Effector memory CD4-positive, alpha-beta T cell (primary cell): ENCODE measurements around the gene IL1RAPL1.

ENCODE experiments used
- DNase-seq, 3 donors: peaks; one replicate each; pipeline ENCODE4 v3.0.0-alpha.2; 2020
- H3K27ac ChIP-seq: 2 replicates; pipeline ENCODE4 v1.7.0; 2013; ENCODE audit warnings: mild to moderate bottlenecking, low read length, moderate library complexity; ENCODE audit not compliant: insufficient read depth, poor library complexity, severe bottlenecking
- H3K27me3 ChIP-seq: replicated peaks from 2 replicates; pipeline ENCODE4 v1.7.0; 2013; ENCODE audit warnings: mild to moderate bottlenecking, low read length; ENCODE audit not compliant: insufficient read depth, control insufficient read depth, poor library complexity, severe bottlenecking
- H3K36me3 ChIP-seq: 2 replicates; pipeline ENCODE4 v1.7.0; 2013; ENCODE audit warnings: mild to moderate bottlenecking, low read length, moderate library complexity; ENCODE audit not compliant: control insufficient read depth, insufficient read depth
- H3K4me1 ChIP-seq: 2 replicates; pipeline ENCODE4 v1.7.0; 2013; ENCODE audit warnings: low read length, mild to moderate bottlenecking; ENCODE audit not compliant: control insufficient read depth, insufficient read depth, poor library complexity, severe bottlenecking
- H3K4me3 ChIP-seq: 2 replicates; pipeline ENCODE4 v1.7.0; 2013; ENCODE audit warnings: low read length, low read depth, mild to moderate bottlenecking; ENCODE audit not compliant: insufficient read depth, poor library complexity, severe bottlenecking
- H3K9me3 ChIP-seq: 2 replicates; pipeline ENCODE4 v1.7.0; 2013; ENCODE audit warnings: mild to moderate bottlenecking, low read length, moderate library complexity; ENCODE audit not compliant: control insufficient read depth

The IL1RAPL1 gene

GRCh38 chrX:29671421-29671820 lies 1084.2 kb downstream of the IL1RAPL1 start:
- no peak overlapping the region for H3K4me3 ChIP-seq
- no peak for DNase-seq

GRCh38 chrX:29687687-29688086 lies 1100.4 kb downstream of the IL1RAPL1 start:
- H3K27ac ChIP-seq = no peak overlapping the region
- H3K27me3 ChIP-seq = no peaks in the 10 kb centered on the region
- H3K9me3 ChIP-seq = no peaks in the 10 kb centered on the region
- no peak overlapping the region for H3K4me3 ChIP-seq
- no peak for DNase-seq
- H3K4me1 ChIP-seq = no peaks in the 10 kb centered on the region
- no peaks in the 10 kb centered on the region for H3K36me3 ChIP-seq

More at GRCh38 chrX:29671421-29671820, 1084.2 kb downstream of the IL1RAPL1 start:
- Histone ChIP-seq H3K36me3 (no peaks in the 10 kb centered on the region), H3K27ac (no peak overlapping the region), H3K27me3 (no peaks in the 10 kb centered on the region), H3K9me3 (no peaks in the 10 kb centered on the region), H3K4me1 (no peaks in the 10 kb centered on the region)

- Histone ChIP-seq H3K9me3 (no peaks in the 10 kb centered on the region), H3K36me3 (no peaks in the 10 kb centered on the region), H3K27me3 (no peaks in the 10 kb centered on the region), H3K27ac (no peak overlapping the region), H3K4me1 (no peaks in the 10 kb centered on the region), H3K4me3 (no peak overlapping the region)
- DNase-seq = no peak
Measured at GRCh38 chrX:29690061-29690460, 1102.8 kb downstream of the IL1RAPL1 start.

GRCh38 chrX:29691044-29691443 lies 1103.8 kb downstream of the IL1RAPL1 start:
- DNase-seq = no peak

GRCh38 chrX:29693912-29694311 lies 1106.7 kb downstream of the IL1RAPL1 start:
- H3K27ac ChIP-seq = no peak overlapping the region
- H3K9me3 ChIP-seq = no peaks in the 10 kb centered on the region
- H3K36me3 ChIP-seq = no peaks in the 10 kb centered on the region
- no peaks in the 10 kb centered on the region for H3K4me1 ChIP-seq
- H3K27me3 ChIP-seq = no peaks in the 10 kb centered on the region
- DNase-seq = no peak
- no peak overlapping the region for H3K4me3 ChIP-seq

More at GRCh38 chrX:29691044-29691443, 1103.8 kb downstream of the IL1RAPL1 start:
- H3K36me3 ChIP-seq = no peaks in the 10 kb centered on the region
- no peaks in the 10 kb centered on the region for H3K27me3 ChIP-seq
- no peaks in the 10 kb centered on the region for H3K4me1 ChIP-seq
- no peak overlapping the region for H3K27ac ChIP-seq
- no peaks in the 10 kb centered on the region for H3K9me3 ChIP-seq
- H3K4me3 ChIP-seq = no peak overlapping the region

GRCh38 chrX:29699239-29699638 lies 1112.0 kb downstream of the IL1RAPL1 start:
- no peaks in the 10 kb centered on the region for H3K9me3 ChIP-seq
- H3K36me3 ChIP-seq = no peaks in the 10 kb centered on the region

GRCh38 chrX:29707088-29707487 lies 1119.8 kb downstream of the IL1RAPL1 start:
- DNase-seq = no peak
- Histone ChIP-seq H3K27me3 (no peaks in the 10 kb centered on the region), H3K4me1 (no peaks in the 10 kb centered on the region), H3K9me3 (no peaks in the 10 kb centered on the region), H3K27ac (no peak overlapping the region), H3K4me3 (no peak overlapping the region), H3K36me3 (no peaks in the 10 kb centered on the region)

More at GRCh38 chrX:29699239-29699638, 1112.0 kb downstream of the IL1RAPL1 start:
- no peak overlapping the region for H3K27ac ChIP-seq
- H3K27me3 ChIP-seq = no peaks in the 10 kb centered on the region
- no peak for DNase-seq
- H3K4me3 ChIP-seq = no peak overlapping the region
- no peaks in the 10 kb centered on the region for H3K4me1 ChIP-seq

- H3K27me3 ChIP-seq = no peaks in the 10 kb centered on the region
Measured at GRCh38 chrX:29721152-29721551, 1133.9 kb downstream of the IL1RAPL1 start.

GRCh38 chrX:29724316-29724715 lies 1137.1 kb downstream of the IL1RAPL1 start:
- DNase-seq = no peak
- no peaks in the 10 kb centered on the region for H3K27me3 ChIP-seq
- no peaks in the 10 kb centered on the region for H3K9me3 ChIP-seq
- no peak overlapping the region for H3K4me3 ChIP-seq
- no peak overlapping the region for H3K27ac ChIP-seq
- H3K4me1 ChIP-seq = no peaks in the 10 kb centered on the region
- H3K36me3 ChIP-seq = no peaks in the 10 kb centered on the region

More at GRCh38 chrX:29721152-29721551, 1133.9 kb downstream of the IL1RAPL1 start:
- H3K27ac ChIP-seq = no peak overlapping the region
- H3K4me1 ChIP-seq = no peaks in the 10 kb centered on the region
- H3K36me3 ChIP-seq = no peaks in the 10 kb centered on the region
- DNase-seq = no peak
- H3K4me3 ChIP-seq = no peak overlapping the region
- H3K9me3 ChIP-seq = no peaks in the 10 kb centered on the region

GRCh38 chrX:29726811-29727210 lies 1139.6 kb downstream of the IL1RAPL1 start:
- Histone ChIP-seq H3K36me3 (no peaks in the 10 kb centered on the region), H3K9me3 (no peaks in the 10 kb centered on the region), H3K4me3 (no peak overlapping the region), H3K27me3 (no peaks in the 10 kb centered on the region), H3K27ac (no peak overlapping the region), H3K4me1 (no peaks in the 10 kb centered on the region)
- DNase-seq = no peak
